HEK293 (cell line): Measurements from ENCODE around the gene CLIC2.

ENCODE experiments used
- BCL11A ChIP-seq: fragments of 450-650 bp; formaldehyde crosslinking; IDR thresholded peaks from 2 replicates; pipeline ENCODE4 v1.5.1; 2016; ENCODE audit warnings: low read depth, missing biosample characterization, missing genetic modification characterization
- GFI1B ChIP-seq: fragments of 450-650 bp; formaldehyde crosslinking; IDR thresholded peaks from 2 replicates; pipeline ENCODE4 v1.5.1; 2016; ENCODE audit warnings: missing biosample characterization, missing genetic modification characterization
- GLIS1 ChIP-seq: fragments of 450-650 bp; formaldehyde crosslinking; IDR thresholded peaks from 2 replicates; pipeline ENCODE4 v1.5.1; 2016; ENCODE audit warnings: missing biosample characterization, missing genetic modification characterization
- KLF17 ChIP-seq: fragments of 450-650 bp; formaldehyde crosslinking; IDR thresholded peaks from 2 replicates; pipeline ENCODE4 v1.5.1; 2016; ENCODE audit warnings: missing biosample characterization, missing genetic modification characterization
- KLF7 ChIP-seq: fragments of 450-650 bp; formaldehyde crosslinking; IDR thresholded peaks from 2 replicates; pipeline ENCODE4 v1.5.1; 2016; ENCODE audit warnings: missing biosample characterization, missing genetic modification characterization, borderline replicate concordance
- PRDM10 ChIP-seq: fragments of 450-650 bp; formaldehyde crosslinking; IDR thresholded peaks from 2 replicates; pipeline ENCODE4 v1.5.1; 2016; ENCODE audit warnings: missing biosample characterization, missing genetic modification characterization
- PRDM4 ChIP-seq: fragments of 450-650 bp; formaldehyde crosslinking; IDR thresholded peaks from 2 replicates; pipeline ENCODE4 v1.5.1; 2017; ENCODE audit warnings: missing biosample characterization, missing genetic modification characterization
- SETDB1 ChIP-seq: IDR thresholded peaks from one replicate; pipeline ENCODE4 v1.6.1; 2017; ENCODE audit warnings: mild to moderate bottlenecking, low read length, moderate library complexity, mixed read lengths; ENCODE audit not compliant: insufficient read length
- YY2 ChIP-seq: fragments of 450-650 bp; formaldehyde crosslinking; IDR thresholded peaks from 2 replicates; pipeline ENCODE4 v1.5.1; 2016; ENCODE audit warnings: missing biosample characterization, missing genetic modification characterization
- ZBTB1 ChIP-seq: fragments of 450-650 bp; formaldehyde crosslinking; IDR thresholded peaks from 2 replicates; pipeline ENCODE4 v1.5.1; 2016; ENCODE audit warnings: missing biosample characterization, missing genetic modification characterization
- ZBTB20 ChIP-seq: fragments of 450-650 bp; formaldehyde crosslinking; IDR thresholded peaks from 2 replicates; pipeline ENCODE4 v1.5.1; 2016; ENCODE audit warnings: missing biosample characterization, missing genetic modification characterization
- ZEB2 ChIP-seq: fragments of 450-650 bp; formaldehyde crosslinking; IDR thresholded peaks from 2 replicates; pipeline ENCODE4 v1.5.1; 2016; ENCODE audit warnings: missing biosample characterization, missing genetic modification characterization
- ZFP3 ChIP-seq: fragments of 450-650 bp; formaldehyde crosslinking; IDR thresholded peaks from 2 replicates; pipeline ENCODE4 v1.5.1; 2016; ENCODE audit warnings: low read depth, missing biosample characterization, missing genetic modification characterization
- ZNF10 ChIP-seq: fragments of 450-650 bp; formaldehyde crosslinking; IDR thresholded peaks from 2 replicates; pipeline ENCODE4 v1.5.1; 2017; ENCODE audit warnings: missing biosample characterization, missing genetic modification characterization
- ZNF138 ChIP-seq: fragments of 450-650 bp; formaldehyde crosslinking; IDR thresholded peaks from 2 replicates; pipeline ENCODE4 v1.5.1; 2016; ENCODE audit warnings: missing biosample characterization, missing genetic modification characterization, borderline replicate concordance
- ZNF155 ChIP-seq: fragments of 450-650 bp; formaldehyde crosslinking; IDR thresholded peaks from 2 replicates; pipeline ENCODE4 v1.5.1; 2016; ENCODE audit warnings: missing biosample characterization, missing genetic modification characterization
- ZNF202 ChIP-seq: fragments of 450-650 bp; formaldehyde crosslinking; IDR thresholded peaks from 2 replicates; pipeline ENCODE4 v1.5.1; 2016; ENCODE audit warnings: missing biosample characterization, missing genetic modification characterization, borderline replicate concordance
- ZNF248 ChIP-seq: fragments of 450-650 bp; formaldehyde crosslinking; IDR thresholded peaks from 2 replicates; pipeline ENCODE4 v1.5.1; 2017; ENCODE audit warnings: missing biosample characterization, missing genetic modification characterization
- ZNF302 ChIP-seq: fragments of 450-650 bp; formaldehyde crosslinking; IDR thresholded peaks from 2 replicates; pipeline ENCODE4 v1.5.1; 2016; ENCODE audit warnings: missing biosample characterization, missing genetic modification characterization, low read depth
- ZNF324 ChIP-seq: fragments of 450-650 bp; formaldehyde crosslinking; IDR thresholded peaks from 2 replicates; pipeline ENCODE4 v1.5.1; 2016; ENCODE audit warnings: missing biosample characterization, missing genetic modification characterization
- ZNF398 ChIP-seq: fragments of 450-650 bp; formaldehyde crosslinking; IDR thresholded peaks from 2 replicates; pipeline ENCODE4 v1.5.1; 2017; ENCODE audit warnings: missing biosample characterization, missing genetic modification characterization
- ZNF404 ChIP-seq: fragments of 450-650 bp; formaldehyde crosslinking; IDR thresholded peaks from 2 replicates; pipeline ENCODE4 v1.5.1; 2017; ENCODE audit warnings: missing biosample characterization, missing genetic modification characterization
- ZNF488 ChIP-seq: fragments of 450-650 bp; formaldehyde crosslinking; IDR thresholded peaks from 2 replicates; pipeline ENCODE4 v1.5.1; 2016; ENCODE audit warnings: missing biosample characterization, missing genetic modification characterization
- ZNF501 ChIP-seq: fragments of 450-650 bp; formaldehyde crosslinking; IDR thresholded peaks from 2 replicates; pipeline ENCODE4 v1.5.1; 2016; ENCODE audit warnings: missing biosample characterization, missing genetic modification characterization
- ZNF514 ChIP-seq: fragments of 450-650 bp; formaldehyde crosslinking; IDR thresholded peaks from 2 replicates; pipeline ENCODE4 v1.5.1; 2016; ENCODE audit warnings: missing biosample characterization, missing genetic modification characterization
- ZNF677 ChIP-seq: fragments of 450-650 bp; IDR thresholded peaks from 2 replicates; pipeline ENCODE4 v1.5.0; 2018; ENCODE audit warnings: missing biosample characterization, mild to moderate bottlenecking, missing genetic modification characterization, moderate library complexity
- ZNF747 ChIP-seq: fragments of 450-650 bp; formaldehyde crosslinking; IDR thresholded peaks from 2 replicates; pipeline ENCODE4 v1.5.1; 2016; ENCODE audit warnings: missing biosample characterization, missing genetic modification characterization
- ZNF76 ChIP-seq: fragments of 450-650 bp; formaldehyde crosslinking; IDR thresholded peaks from 2 replicates; pipeline ENCODE4; 2016; ENCODE audit warnings: low read depth, missing biosample characterization, missing genetic modification characterization, borderline replicate concordance
- ZNF791 ChIP-seq: fragments of 450-650 bp; formaldehyde crosslinking; IDR thresholded peaks from 2 replicates; pipeline ENCODE4 v1.5.1; 2016; ENCODE audit warnings: missing biosample characterization, missing genetic modification characterization
- ZNF792 ChIP-seq: fragments of 450-650 bp; formaldehyde crosslinking; IDR thresholded peaks from 2 replicates; pipeline ENCODE4 v1.5.1; 2016; ENCODE audit warnings: missing biosample characterization, missing genetic modification characterization
- ZXDB ChIP-seq: fragments of 450-650 bp; formaldehyde crosslinking; IDR thresholded peaks from 2 replicates; pipeline ENCODE4 v1.5.1; 2016; ENCODE audit warnings: missing biosample characterization, missing genetic modification characterization

The CLIC2 gene

GRCh38 chrX:155263854-155264628, 70.4 kb downstream of the CLIC2 start, which contains the start of gene RAB39B (continued):
- TF ChIP-seq PRDM10 (tag by site-specific recombination) (no peak), ZNF747 (no peak), ZNF488 (no peak), ZNF404 (tag by site-specific recombination) (no peak), GLIS1 (tag by site-specific recombination) (peak; percentile 22; the same call in 1 of the 2 replicates), ZNF791 (tag by site-specific recombination) (no peak), YY2 (tag by site-specific recombination) (peak; percentile 66; the same call in 1 of the 2 replicates), ZNF514 (tag by site-specific recombination) (no peak), SETDB1 (no peak), ZEB2 (peak; percentile 82), ZNF302 (tag by site-specific recombination) (no peak), ZXDB (peak; percentile 51; the same call in 1 of the 2 replicates), GFI1B (no peak), PRDM4 (tag by site-specific recombination) (no peak), ZNF138 (tag by site-specific recombination) (no peak), KLF17 (peak; percentile 71; the same call in 1 of the 2 replicates), ZFP3 (tag by site-specific recombination) (no peak), ZNF677 (tag by site-specific recombination) (no peak), BCL11A (no peak), ZNF324 (tag by site-specific recombination) (peak; percentile 71; the same call in 1 of the 2 replicates), ZNF398 (no peak), ZNF155 (tag by site-specific recombination) (no peak), ZNF202 (tag by site-specific recombination) (no peak), ZBTB1 (tag by site-specific recombination) (no peak), ZNF792 (tag by site-specific recombination) (no peak), ZBTB20 (tag by site-specific recombination) (peak; percentile 60; the same call in 1 of the 2 replicates), ZNF76 (tag by site-specific recombination) (peak; percentile 47; the same call in 1 of the 2 replicates), KLF7 (tag by site-specific recombination) (no peak), ZNF248 (tag by site-specific recombination) (no peak), ZNF501 (tag by site-specific recombination) (0 out of 2 replicates have a peak, but pooled peaks have one; percentile 33), ZNF10 (tag by site-specific recombination) (0 out of 2 replicates have a peak, but pooled peaks have one; percentile 18)
